GM23248 (cell line): Measurements from ENCODE around the gene ABLIM1.

ENCODE experiments used
- EZH2 ChIP-seq: fragments of 200-600 bp; sonication (generic); IDR thresholded peaks from 2 replicates; pipeline ENCODE4 v1.6.1; 2018; ENCODE audit warnings: antibody characterized with exemption, mild to moderate bottlenecking; ENCODE audit not compliant: insufficient read depth, poor library complexity, severe bottlenecking
- EZH2phosphoT487 ChIP-seq: fragments of 200-600 bp; sonication (generic); IDR thresholded peaks from 2 replicates; pipeline ENCODE4 v1.6.1; 2018; ENCODE audit warnings: antibody characterized with exemption, moderate library complexity, mild to moderate bottlenecking, low read depth; ENCODE audit not compliant: insufficient read depth

- TF ChIP-seq EZH2 (no peak), EZH2phosphoT487 (no peak)
These were observed 82.0 kb downstream of the ABLIM1 start for GRCh38 chr10:114576132-114576487.
